GM12878 (cell line): ENCODE results near the gene NODAL. TPM values are rescaled to one million over a fixed set of nuclear protein-coding genes. Genes with fewer than 3 reads are reported as not detected.

Source experiments
- ATAC-seq: fragments of 200-7000 bp; cut with Tn5 transposase; 3 replicates; pipeline ENCODE4 v1.9.1; 2020; ENCODE audit warnings: mild to moderate bottlenecking, moderate library complexity
- BruUV-seq: library from RNA; stranded (reverse); fragments of 400-500 nt; replicated peaks from 2 replicates; lab custom pipeline; 2021; lab: Mats Ljungman, UMichigan
- CTCF ChIA-PET: fragments of 300-600 bp; sonication (Branson Sonifier 250); formaldehyde crosslinking; extraction: SDS; loops from one replicate; lab custom pipeline; 2021; ENCODE audit warnings: inconsistent platforms; lab: Yijun Ruan, JAX
- POLR2A ChIA-PET: fragments of 350-600 bp; formaldehyde crosslinking; extraction: SDS; loops from one replicate; lab custom pipeline; 2021; ENCODE audit warnings: inconsistent platforms; lab: Charles Lee
- RAD21 ChIA-PET: fragments of 300-600 bp; sonication (Branson Sonifier 250); formaldehyde crosslinking; loops from one replicate; lab custom pipeline; 2023; ENCODE audit warnings: antibody characterized with exemption; ENCODE audit not compliant: unreplicated experiment; lab: Charles Lee
- SMC1A ChIA-PET: fragments of 300-600 bp; sonication (Branson Sonifier 250); formaldehyde crosslinking; loops from one replicate; lab custom pipeline; 2023; ENCODE audit not compliant: unreplicated experiment, uncharacterized antibody; lab: Charles Lee
- DNase-seq: peaks from one replicate; pipeline ENCODE4 v3.0.0-alpha.2; 2011; ENCODE audit warnings: low read depth, low spot score
- FAIRE-seq: peaks from 3 replicates; lab custom pipeline; 2011; peaks lifted over from hg19 to GRCh38; lab: Jason Lieb, UNC
- H2AFZ ChIP-seq: 2 replicates; pipeline ENCODE4 v1.6.0; 2011; ENCODE audit warnings: low read depth, low read length, control low read depth; ENCODE audit not compliant: control insufficient read depth
- H3K27ac ChIP-seq: 2 replicates; pipeline ENCODE4 v1.5.1; 2011; ENCODE audit warnings: control low read depth; ENCODE audit not compliant: control insufficient read depth, insufficient read depth
- H3K27me3 ChIP-seq, 2 experiments: replicated peaks in 1 of 2; 2 replicates each; pipeline versions ENCODE4 v1.6.0 to v1.6.1; 2011; ENCODE audit warnings: low read length in 1 of 2; ENCODE audit not compliant: control insufficient read depth in 2 of 2, insufficient read depth in 2 of 2
- H3K36me3 ChIP-seq, 2 experiments: 2 replicates each; pipeline ENCODE4 v1.5.1; 2011; ENCODE audit warnings: low read length in 1 of 2; ENCODE audit not compliant: control insufficient read depth in 2 of 2, insufficient read depth in 2 of 2
- H3K4me1 ChIP-seq: 2 replicates; pipeline ENCODE4 v1.6.1; 2011; ENCODE audit warnings: mild to moderate bottlenecking, low read length, moderate library complexity, mixed read lengths; ENCODE audit not compliant: control insufficient read depth, insufficient read depth
- H3K4me2 ChIP-seq: 2 replicates; pipeline ENCODE4 v1.6.0; 2011; ENCODE audit warnings: control low read depth; ENCODE audit not compliant: control insufficient read depth, insufficient read depth
- H3K4me3 ChIP-seq: fragments of 200-600 bp; sonication (generic); 2 replicates; pipeline ENCODE4 v1.5.1; 2016
- H3K79me2 ChIP-seq: 2 replicates; pipeline ENCODE4 v1.6.0; 2011; ENCODE audit warnings: low read length; ENCODE audit not compliant: control insufficient read depth, insufficient read depth
- H3K9ac ChIP-seq: 2 replicates; pipeline ENCODE4 v1.8.0; 2011; ENCODE audit warnings: low read length, control low read depth, mixed read lengths; ENCODE audit not compliant: control insufficient read depth, insufficient read depth
- H3K9me3 ChIP-seq: replicated peaks from 3 replicates; pipeline ENCODE4 v1.5.1; 2011; ENCODE audit warnings: mild to moderate bottlenecking, low read length; ENCODE audit not compliant: control insufficient read depth, insufficient read depth
- H4K20me1 ChIP-seq: 2 replicates; pipeline ENCODE4 v1.6.0; 2011; ENCODE audit not compliant: control insufficient read depth, insufficient read depth
- CUX1 ChIP-seq: IDR thresholded peaks from 2 replicates; pipeline ENCODE4 v1.6.1; 2012; ENCODE audit warnings: improper control_type of control experiment, low read depth, low read length; ENCODE audit not compliant: insufficient replicate concordance
- EGR1 ChIP-seq, 2 experiments: IDR thresholded peaks; 1 replicate in 1 of 2; 2 replicates in 1 of 2; pipeline ENCODE4 v1.6.1; 2011 to 2012; ENCODE audit warnings: low read depth in 2 of 2, low read length in 2 of 2, borderline replicate concordance in 1 of 2, mild to moderate bottlenecking in 1 of 2, moderate library complexity in 1 of 2
- IKZF1 ChIP-seq: fragments of 450-650 bp; conservative IDR thresholded peaks from 2 replicates; pipeline ENCODE4 v1.6.1; 2017; ENCODE audit warnings: antibody characterized with exemption, mild to moderate bottlenecking
- IRF3 ChIP-seq: fragments of 450-650 bp; IDR thresholded peaks from 2 replicates; pipeline ENCODE4 v1.6.1; 2014; ENCODE audit warnings: mild to moderate bottlenecking
- KDM1A ChIP-seq: fragments of 200-600 bp; sonication (generic); IDR thresholded peaks from 2 replicates; pipeline ENCODE4 v1.6.1; 2016; ENCODE audit warnings: borderline replicate concordance
- KLF5 ChIP-seq: fragments of 450-650 bp; IDR thresholded peaks from 2 replicates; pipeline ENCODE4 v1.6.1; 2014; ENCODE audit warnings: mild to moderate bottlenecking; ENCODE audit not compliant: partially characterized antibody
- NFXL1 ChIP-seq: fragments of 450-650 bp; IDR thresholded peaks from 2 replicates; pipeline ENCODE4 v1.6.1; 2017; ENCODE audit warnings: antibody characterized with exemption, mild to moderate bottlenecking, borderline replicate concordance
- PAX5 ChIP-seq: IDR thresholded peaks from 2 replicates; pipeline ENCODE4 v1.6.1; 2011; ENCODE audit warnings: low read depth, low read length, borderline replicate concordance
- TARDBP ChIP-seq: IDR thresholded peaks from 2 replicates; pipeline ENCODE4 v1.6.1; 2016; ENCODE audit warnings: borderline replicate concordance
- WGBS: methylation state at CpG from one replicate; pipeline ENCODE4 v1.1.6; 2016; ENCODE audit warnings: low lambda C conversion rate; ENCODE audit not compliant: insufficient replicate concordance, insufficient coverage; ENCODE audit errors: missing lambda C conversion rate; 5-methylcytosine and 5-hydroxymethylcytosine counted together
- in situ Hi-C: fragments of 300-500 bp; cut with MboI; formaldehyde crosslinking; loops from 9 replicates; pipeline ENCODE4 v1.14.3; 2018; ENCODE audit warnings: mixed read lengths
- intact Hi-C: fragments of 100-400 bp; cut with micrococcal nuclease; formaldehyde crosslinking; loops from one replicate; pipeline ENCODE4 v1.14.2; 2022; ENCODE audit not compliant: unreplicated experiment
- polyA plus RNA-seq, 11 experiments: library from polyadenylated mRNA; depleted of rRNA in 4 of 11; unstranded in 6 of 11; stranded (reverse) in 5 of 11; fragments of >200 nt; fragmentation: Nextera tagmentation in 4 of 11; fragmentation: Illumina TruSeq in 1 of 11; extraction: Ambion mirVana in 4 of 11; extraction: Trizol in 1 of 11; gene quantifications; 1 replicate in 1 of 11; 2 replicates in 10 of 11; pipeline versions ENCODE4 v1.2.1 to v1.2.3, GENCODE V29; 2011 to 2016; ENCODE audit warnings: inconsistent platforms in 2 of 11, missing spikeins in 2 of 11, low read depth in 1 of 11
- total RNA-seq, 4 experiments: library from RNA; depleted of rRNA in 3 of 4; stranded (reverse); fragments of >200 nt in 3 of 4; fragmentation: Illumina TruSeq in 1 of 4; extraction: Trizol in 1 of 4; gene quantifications; 2 replicates each; pipeline versions ENCODE4 v1.2.1 to v1.2.3, GENCODE V29; 2013 to 2021

NODAL gene
- total and polyA plus RNA-seq, 10 of the 15 experiments (the other 5 are each of a cell fraction or from before 2014, with no cell fraction given) = not detected

DNA sequence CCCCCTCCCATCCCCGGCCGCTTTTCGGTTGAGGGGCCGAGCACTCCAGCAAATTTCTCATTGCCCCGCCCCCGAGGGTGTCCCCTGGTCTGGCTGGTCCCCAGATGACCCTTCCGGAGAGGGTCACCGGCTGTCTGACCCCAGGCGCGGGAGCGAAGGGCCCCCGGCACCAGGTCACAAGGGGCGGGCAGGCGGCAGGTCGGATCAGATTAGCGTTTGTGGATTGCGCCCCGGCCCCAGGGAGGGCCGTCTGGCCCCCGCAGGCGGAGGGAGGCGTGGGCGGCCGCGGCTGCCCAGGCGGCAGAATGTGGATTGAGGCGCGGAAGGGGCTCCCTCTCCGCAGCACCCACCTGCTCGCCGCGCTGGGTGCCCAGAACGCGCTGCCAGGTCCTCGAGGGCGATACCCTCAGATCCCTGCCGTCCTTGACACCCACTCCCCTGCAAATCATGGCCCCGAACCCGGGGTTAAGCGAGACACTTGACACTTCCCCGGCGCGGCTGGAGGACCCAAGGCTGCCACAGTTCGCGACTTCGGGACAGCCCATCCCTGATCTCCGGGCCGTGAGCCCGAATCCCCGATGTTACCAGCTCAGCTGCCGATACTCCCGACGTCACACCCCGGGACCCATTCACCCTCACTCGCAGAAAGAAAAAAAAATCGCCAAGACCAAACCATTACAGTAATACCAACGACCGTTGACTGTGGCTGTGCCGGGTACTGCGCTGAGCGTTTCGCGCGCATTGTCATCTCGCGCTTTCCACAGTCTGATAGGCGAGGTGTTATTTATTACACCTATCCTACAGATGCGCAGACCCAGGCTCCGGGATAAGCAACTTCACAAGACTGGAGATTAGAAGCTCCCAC, 953 bp downstream of the NODAL start (continued):
- TF ChIP-seq CUX1 (no peak), TARDBP (no peak)

GRCh38 chr10:70437721-70438120, 3.8 kb downstream of the NODAL start:
- ChIA-PET RAD21 (no interaction called here), CTCF (interaction anchor here (1.4 to 1.5 kb wide), 2 partner anchors 24 to 73 kb away, joined by 4 to 5 read pairs; no protein-coding TSS in a partner anchor), POLR2A (no interaction called here), SMC1A (no interaction called here)
- H4K20me1 ChIP-seq = no peaks in the 10 kb centered on the region
- in situ Hi-C loops (no loop called here), intact Hi-C loops (no loop called here)
- H3K36me3 ChIP-seq = no peaks in the 10 kb centered on the region
- no peak overlapping the region for H3K4me2 ChIP-seq
- H3K4me1 ChIP-seq = no peaks in the 10 kb centered on the region
- ATAC-seq = no peak
- no peak for FAIRE-seq
- H2AFZ ChIP-seq = no peak overlapping the region
- H3K9me3 ChIP-seq = no peaks in the 10 kb centered on the region
- no peaks in the 10 kb centered on the region for H3K79me2 ChIP-seq
- no peak overlapping the region for H3K9ac ChIP-seq
- WGBS = 52% methylated on average over 5 of the region's 5 CpGs
- H3K27me3 ChIP-seq = peaks cover 12 to 18% of the 10 kb centered on the region in 2 experiments
- no peak for DNase-seq
- BruUV-seq = no TSS peak
- H3K4me3 ChIP-seq = no peak overlapping the region
- no peak overlapping the region for H3K27ac ChIP-seq
- TF ChIP-seq EGR1 (IDR thresholded peaks at IDR 0.05; ENCODE audit: borderline replicate concordance in 1 of 2, low read depth in 2 of 2, low read length in 2 of 2) = no peak
- TF ChIP-seq IKZF1 = no peak
- TF ChIP-seq CUX1 = no peak
- no peak for TF ChIP-seq KLF5
- no peak for TF ChIP-seq KDM1A
- no peak for TF ChIP-seq PAX5
- TF ChIP-seq IRF3 = no peak
- TF ChIP-seq NFXL1 = no peak
